Placental epithelial cell (primary cell): ENCODE results near the gene THSD7A. TPM values are rescaled to one million over a fixed set of nuclear protein-coding genes. Genes with fewer than 3 reads are reported as not detected.

ENCODE experiments used
- total RNA-seq: library from RNA; depleted of rRNA; stranded (reverse); fragments of >200 nt; gene quantifications from 2 replicates; pipeline ENCODE4 v1.2.3, GENCODE V29; 2012

The THSD7A gene
- under 0.01 TPM in 1 of 2 replicates, not detected in the other for total RNA-seq

GRCh38 chr7:11831736-11832495, at the start of gene THSD7A:
Gene THSD7A, minus strand, starts transcription at chr7:11832198. Its CDS starts 252 bp downstream, at chr7:11831946.

